GM19351 (cell line): ENCODE results near the gene PRDX3.

Source experiments
- ATAC-seq: cut with Tn5 transposase; IDR thresholded peaks from one replicate; pipeline ENCODE4 v1.9.1; 2021; ENCODE audit warnings: mild to moderate bottlenecking, moderate library complexity; ENCODE audit not compliant: unreplicated experiment

The PRDX3 gene

GRCh38 chr10:119131512-119132240 is 46.9 kb downstream of the PRDX3 start:
- peak; percentile 59 for ATAC-seq

DNA sequence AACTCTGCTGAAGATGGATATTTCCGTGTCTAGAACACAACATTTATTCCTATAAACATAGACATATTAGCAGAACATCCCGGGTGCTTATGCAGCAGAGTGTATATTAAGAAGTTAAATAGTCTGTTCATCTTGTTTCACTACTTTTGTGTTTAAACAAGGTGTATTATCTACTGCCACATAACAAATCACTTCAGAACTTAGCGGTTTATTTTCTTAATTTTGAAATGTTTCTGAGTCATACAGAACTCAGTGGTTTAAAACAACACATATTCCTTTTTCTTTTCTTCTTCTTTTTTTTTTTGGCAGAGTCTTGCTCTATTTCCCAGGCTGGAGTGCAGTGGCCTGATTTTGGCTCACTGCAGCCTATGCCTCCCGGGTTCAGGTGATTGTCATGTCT is 48.9 kb downstream of the PRDX3 start:
- no peak for ATAC-seq

GRCh38 chr10:119125942-119126341 is 52.7 kb downstream of the PRDX3 start:
- ATAC-seq = no peak

- ATAC-seq = no peak
These were observed 57.7 kb downstream of the PRDX3 start for GRCh38 chr10:119120875-119121274.

DNA sequence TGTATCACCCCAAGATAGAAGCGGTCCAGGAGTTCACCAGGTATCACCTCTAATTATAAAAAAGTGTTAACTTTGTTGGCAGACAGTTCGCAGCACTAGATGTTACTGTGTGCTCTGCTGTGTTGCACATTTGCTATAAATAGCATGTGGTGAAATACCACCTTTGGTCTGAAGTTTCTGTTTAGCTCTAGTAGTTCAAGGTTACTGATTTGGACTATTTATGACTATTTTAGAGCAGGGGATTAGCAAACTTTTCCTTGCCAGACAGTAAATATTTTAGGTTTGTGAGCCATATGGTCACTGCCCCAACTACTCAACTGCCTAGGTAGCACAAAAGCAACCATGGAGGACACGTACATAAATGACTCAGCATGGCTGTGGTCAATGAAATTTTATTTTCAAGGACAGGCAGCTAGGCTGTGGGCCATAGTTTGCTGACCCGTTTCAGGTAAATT is 58.2 kb downstream of the PRDX3 start:
- peak; percentile 89 for ATAC-seq

DNA sequence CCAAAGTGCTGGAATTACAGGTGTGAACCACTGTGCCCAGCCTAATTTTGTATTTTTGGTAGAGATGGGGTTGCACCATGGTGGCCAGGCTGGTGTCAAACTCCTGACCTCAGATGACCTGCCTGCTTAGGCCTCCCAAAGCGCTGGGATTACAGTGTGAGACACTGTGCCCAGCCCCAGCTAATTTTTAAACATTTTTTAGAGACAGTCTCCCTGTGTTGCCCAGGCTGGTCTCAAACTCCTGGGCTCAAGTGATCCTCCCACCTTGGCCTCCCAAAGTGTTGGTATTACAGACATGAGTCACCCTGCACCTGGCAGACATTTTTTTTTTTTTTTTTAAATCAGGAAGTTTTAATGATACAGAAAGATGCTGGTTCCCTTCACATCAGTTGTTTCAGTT is 59.2 kb downstream of the PRDX3 start:
- ATAC-seq = no peak

DNA sequence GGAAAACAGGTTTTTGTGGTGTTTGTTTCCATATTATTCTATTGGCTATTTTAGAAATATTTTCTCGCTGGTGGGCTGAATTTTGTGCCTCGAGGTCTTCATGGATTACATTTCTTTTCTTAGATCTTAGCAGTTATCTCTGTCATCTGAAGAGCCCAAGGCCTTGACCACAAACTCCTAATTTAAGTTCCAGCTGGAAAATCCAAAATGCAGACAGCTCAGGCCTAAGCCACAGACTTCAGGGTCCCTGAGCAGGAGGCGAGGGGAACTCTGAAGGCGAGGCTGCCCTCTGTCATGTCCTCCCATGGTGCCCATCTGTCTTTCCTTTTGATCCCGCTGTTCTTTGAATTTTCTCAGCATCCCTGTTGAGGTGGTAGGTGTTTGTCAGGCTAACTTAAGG is 60.4 kb downstream of the PRDX3 start:
- no peak for ATAC-seq
